ENCODE measurements around the gene UPK1A. TPM values are rescaled to one million over a fixed set of nuclear protein-coding genes. Genes with fewer than 3 reads are reported as not detected.
A peak's percentile ranks its signal among the peaks of the same experiment; 100 is the strongest.

UPK1A gene
- total and polyA plus RNA-seq, 9 of the 15 experiments (the other 6 are each of a cell fraction or from before 2014, with no cell fraction given) = 0.06 to 0.13 TPM; not detected in 7

- TF ChIP-seq, protein P1, sequence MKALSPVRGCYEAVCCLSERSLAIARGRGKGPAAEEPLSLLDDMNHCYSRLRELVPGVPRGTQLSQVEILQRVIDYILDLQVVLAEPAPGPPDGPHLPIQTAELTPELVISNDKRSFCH (CRISPR knock-in tag; IDR thresholded peaks at IDR 0.05) = no peak
- TF ChIP-seq, protein P1 (tag; IDR thresholded peaks at IDR 0.05) = peak; percentile 67; the same call in 1 of the 2 replicates
- TF ChIP-seq MAFF (IDR thresholded peaks at IDR 0.05; ENCODE audit: low read length) (no peak), KLF6 (CRISPR knock-in tag; IDR thresholded peaks at IDR 0.05; ENCODE audit: borderline replicate concordance) (no peak), HMG20A (CRISPR knock-in tag; conservative IDR thresholded peaks at IDR 0.05) (no peak), KDM5B (IDR thresholded peaks at IDR 0.05; ENCODE audit: insufficient replicate concordance, low read depth, low read length) (peak; percentile 27), ZNF592 (IDR thresholded peaks at IDR 0.05) (0 out of 2 replicates have a peak, but pooled peaks have one; percentile 25), HNRNPLL (IDR thresholded peaks at IDR 0.05; ENCODE audit: low read depth, low read length, poor library complexity, severe bottlenecking) (peak; percentile 21), ETS1 (conservative IDR thresholded peaks at IDR 0.05; ENCODE audit: control insufficient read depth, low read depth, low read length) (no peak), E2F6 (IDR thresholded peaks at IDR 0.05; ENCODE audit: borderline replicate concordance in 1 of 2, extremely low read depth in 1 of 2, insufficient read depth in 1 of 2, insufficient read length in 1 of 2, low read depth in 1 of 2, low read length in 1 of 2, poor library complexity in 1 of 2, severe bottlenecking in 1 of 2) (peak; percentile 83 to 87), NR1H2 (CRISPR knock-in tag; IDR thresholded peaks at IDR 0.05) (no peak), HDAC8 (tag; IDR thresholded peaks at IDR 0.05) (0 out of 2 replicates have a peak, but pooled peaks have one; percentile 28), GATA2 (CRISPR knock-in tag; IDR thresholded peaks at IDR 0.05) (no peak), USF1 (CRISPR knock-in tag; IDR thresholded peaks at IDR 0.05) (peak; percentile 37), L3MBTL2 (IDR thresholded peaks at IDR 0.05) (peak; percentile 94), SNAPC5 (CRISPR knock-in tag; IDR thresholded peaks at IDR 0.05) (no peak), MAZ (CRISPR knock-in tag; conservative IDR thresholded peaks at IDR 0.05 in 1 of 2, IDR thresholded peaks at IDR 0.05 in 1 of 2) (no peak), GATAD2A (IDR thresholded peaks at IDR 0.05) (no peak)
Observed at GRCh38 chr19:35715981-35716800, 49.9 kb downstream of the UPK1A start (continued).

All from K562 (cell line).